Neural cell (in vitro differentiated cells): ENCODE measurements around the gene BCL2.

Experiments
- CTCF ChIP-seq: fragments of 450-650 bp; IDR thresholded peaks from 2 replicates; pipeline ENCODE4 v1.5.1; 2014; ENCODE audit warnings: antibody characterized with exemption, mild to moderate bottlenecking, moderate library complexity; ENCODE audit not compliant: poor library complexity, severe bottlenecking
- EZH2 ChIP-seq: fragments of 200-600, 300-800 bp; shearing (Covaris generic), sonication (generic); IDR thresholded peaks from 2 replicates; pipeline ENCODE4 v1.6.1; 2014; ENCODE audit warnings: antibody characterized with exemption, low read length, borderline replicate concordance, mild to moderate bottlenecking; ENCODE audit not compliant: insufficient read depth, poor library complexity, severe bottlenecking
- MXI1 ChIP-seq: fragments of 450-650 bp; conservative IDR thresholded peaks from 2 replicates; pipeline ENCODE4 v1.6.1; 2014; ENCODE audit warnings: antibody characterized with exemption, mild to moderate bottlenecking; ENCODE audit not compliant: poor library complexity, severe bottlenecking
- POLR2AphosphoS5 ChIP-seq: IDR thresholded peaks from 2 replicates; pipeline ENCODE4 v1.6.1; 2012
- REST ChIP-seq: IDR thresholded peaks from 2 replicates; pipeline ENCODE4 v1.6.1; 2012; ENCODE audit warnings: borderline replicate concordance
- SMC3 ChIP-seq: fragments of 450-650 bp; conservative IDR thresholded peaks from 2 replicates; pipeline ENCODE4 v1.6.1; 2014; ENCODE audit warnings: antibody characterized with exemption, mild to moderate bottlenecking, moderate library complexity; ENCODE audit not compliant: poor library complexity

- TF ChIP-seq EZH2 (no peak), CTCF (no peak), SMC3 (no peak), POLR2AphosphoS5 (no peak), MXI1 (no peak), REST (no peak)
These were observed 187.4 kb downstream of the BCL2 start for GRCh38 chr18:63131959-63132818.
